CD1c-positive myeloid dendritic cell (primary cell): Measurements from ENCODE around the gene PKMYT1.

ENCODE experiments used
- DNase-seq: peaks from one replicate; pipeline ENCODE4 v3.0.0-alpha.2; 2016; ENCODE audit errors: extremely low spot score

Gene PKMYT1

GRCh38 chr16:2980227-2981176 lies at the start of gene PKMYT1:
Gene PKMYT1, minus strand, starts transcription at chr16:2980446. Its CDS starts 789 bp downstream, at chr16:2979657.
- peak; percentile 98 for DNase-seq

GRCh38 chr16:3029491-3030221 lies 49.4 kb upstream of the PKMYT1 start:
- DNase-seq = peak; percentile 67

- DNase-seq = no peak
Observed at GRCh38 chr16:3028716-3029319, 48.6 kb upstream of the PKMYT1 start.

DNA sequence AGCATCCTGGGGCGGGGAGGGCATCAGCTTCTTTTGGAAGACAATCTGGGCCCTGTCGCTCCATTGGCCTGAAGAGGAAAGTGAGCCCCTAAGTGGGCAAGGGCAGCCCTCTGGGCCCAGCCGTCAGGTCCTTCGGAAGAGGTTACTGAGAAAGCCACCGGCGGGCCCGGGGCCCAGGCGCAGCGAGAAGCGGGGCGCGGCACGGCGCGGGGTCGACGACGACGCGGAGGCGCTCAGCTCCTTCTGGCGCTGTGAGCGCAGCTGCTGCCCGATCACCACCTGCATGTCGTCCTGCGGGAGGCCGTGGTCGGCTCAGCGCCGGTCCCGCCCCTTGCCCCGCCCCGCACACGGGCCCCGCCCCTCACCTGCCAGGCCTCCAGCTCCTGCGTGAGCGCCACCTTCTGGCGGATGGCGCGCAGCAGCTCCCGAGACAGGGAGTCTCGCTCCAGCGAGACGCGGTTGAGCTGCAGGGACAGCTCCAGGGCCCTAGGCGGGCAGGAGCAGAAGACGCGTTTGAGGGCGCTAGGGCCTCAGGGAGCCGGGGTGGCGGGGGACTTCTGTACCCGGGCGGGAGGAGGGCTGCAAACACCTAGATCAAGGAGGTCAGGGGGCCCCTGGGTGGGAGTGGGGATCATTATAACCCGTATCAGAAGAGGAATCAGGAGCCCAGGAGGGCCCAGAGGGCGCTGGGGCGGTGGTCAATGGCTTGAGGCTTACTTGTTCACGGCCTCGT lies 47.9 kb upstream of the PKMYT1 start:
- DNase-seq = peak; percentile 92

DNA sequence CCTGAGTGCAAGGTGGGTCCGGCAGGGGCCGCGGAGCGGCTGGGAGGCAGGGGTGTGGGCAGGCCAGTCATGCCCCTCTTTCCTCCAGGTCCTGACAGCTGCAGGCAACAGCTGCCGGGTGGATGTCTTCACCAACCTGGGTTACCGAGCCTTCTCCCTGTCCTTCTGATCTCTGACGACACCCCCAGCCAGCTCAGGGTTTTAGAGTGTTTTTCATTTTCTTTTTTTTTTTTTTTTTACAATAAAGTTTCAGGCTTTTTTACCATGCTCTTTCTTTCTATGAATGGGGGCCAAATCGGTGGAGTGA lies 47.2 kb upstream of the PKMYT1 start:
- DNase-seq = no peak

DNA sequence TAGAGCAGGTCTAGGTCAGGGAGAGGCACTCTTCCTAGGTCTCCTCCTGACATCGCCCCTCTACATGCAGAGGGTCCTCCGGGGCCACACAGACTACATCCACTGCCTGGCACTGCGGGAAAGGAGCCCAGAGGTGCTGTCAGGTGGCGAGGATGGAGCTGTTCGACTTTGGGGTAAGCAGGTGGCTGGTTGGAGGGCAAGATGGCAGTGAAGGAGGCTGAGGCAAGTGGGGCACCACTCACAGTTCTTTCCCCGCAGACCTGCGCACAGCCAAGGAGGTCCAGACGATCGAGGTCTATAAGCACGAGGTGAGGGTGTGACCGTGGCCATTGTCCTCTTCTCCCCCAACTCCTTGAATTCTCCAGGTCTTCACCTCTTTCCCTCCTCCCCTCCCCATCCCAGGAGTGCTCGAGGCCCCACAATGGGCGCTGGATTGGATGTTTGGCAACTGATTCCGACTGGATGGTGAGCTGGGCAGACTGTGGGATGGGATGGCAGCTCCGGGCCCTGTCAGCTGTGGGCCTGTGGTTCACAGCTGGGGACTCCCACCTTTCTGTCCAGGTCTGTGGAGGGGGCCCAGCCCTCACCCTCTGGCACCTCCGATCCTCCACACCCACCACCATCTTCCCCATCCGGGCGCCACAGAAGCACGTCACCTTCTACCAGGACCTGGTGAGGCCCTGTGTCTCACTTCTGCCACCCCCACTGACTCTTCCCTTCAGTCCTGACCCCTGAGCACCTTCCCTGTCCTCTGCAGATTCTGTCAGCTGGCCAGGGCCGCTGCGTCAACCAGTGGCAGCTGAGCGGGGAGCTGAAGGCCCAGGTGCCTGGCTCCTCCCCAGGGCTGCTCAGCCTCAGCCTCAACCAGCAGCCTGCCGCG lies 46.6 kb upstream of the PKMYT1 start:
- no peak for DNase-seq

GRCh38 chr16:3026003-3026378 lies 45.7 kb upstream of the PKMYT1 start:
- DNase-seq = no peak

GRCh38 chr16:3025032-3026002 lies 45.1 kb upstream of the PKMYT1 start:
- DNase-seq = no peak

DNA sequence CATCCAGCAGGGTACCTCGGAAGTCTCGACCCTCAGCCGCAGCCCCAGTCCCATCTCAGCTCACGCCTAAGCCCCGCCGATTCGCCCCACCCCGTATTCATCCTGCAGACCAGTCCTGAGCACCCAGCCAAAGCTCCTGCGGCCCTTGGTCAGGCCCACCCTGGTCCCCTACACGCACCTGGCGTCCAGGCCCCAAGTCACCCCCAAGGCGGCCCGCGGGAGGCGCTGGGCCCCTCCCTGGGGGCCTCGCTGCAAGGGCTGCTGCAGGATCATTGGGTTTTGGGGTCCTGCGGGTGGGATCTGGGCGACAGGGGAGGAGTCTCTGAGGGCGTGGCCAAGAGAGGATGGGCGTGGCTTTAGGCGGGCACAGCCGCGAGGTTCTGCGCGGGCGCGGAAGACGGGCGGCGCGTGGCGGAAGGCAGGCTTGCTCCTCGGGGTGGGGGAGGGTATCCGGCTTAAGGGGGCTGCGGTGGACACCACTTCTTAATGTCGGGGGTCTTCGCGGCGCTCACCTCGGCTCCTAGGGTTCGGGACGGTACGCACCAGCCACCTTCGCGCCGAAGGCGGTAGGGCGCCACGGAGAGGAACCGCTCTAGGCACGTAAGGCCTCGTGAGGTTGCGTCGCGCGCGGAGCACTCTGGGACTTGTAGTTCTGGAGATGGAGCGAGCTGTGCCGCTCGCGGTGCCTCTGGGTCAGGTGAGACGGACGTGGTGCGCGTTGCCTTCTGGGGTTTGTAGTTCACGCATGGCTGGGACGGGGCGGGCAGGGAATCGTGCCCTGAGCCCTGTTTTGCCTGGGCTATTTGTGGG lies 43.6 kb upstream of the PKMYT1 start, which contains the start of the genes HCFC1R1 and THOC6:
HCFC1R1 (minus strand) TSS at position 274 of the 810 bp plus-strand sequence; CDS start at position 273, 1 bp downstream.
THOC6 (plus strand) TSS at position 367 of the 810 bp plus-strand sequence; CDS start at position 659, 292 bp downstream.
- DNase-seq = peak; percentile 98

DNA sequence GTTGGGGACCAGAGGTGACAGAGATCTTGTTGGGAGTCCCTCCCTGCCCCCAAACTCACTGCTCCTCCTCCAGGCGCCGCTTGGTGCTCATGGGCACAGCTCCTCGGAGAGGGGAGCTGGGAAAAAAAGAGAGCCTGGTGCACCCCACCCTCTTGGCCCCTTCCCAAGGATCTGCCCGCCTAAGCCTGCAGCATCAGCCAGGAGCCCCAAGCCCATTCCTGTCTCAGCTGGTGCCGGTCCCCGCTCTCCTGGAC lies 43.1 kb upstream of the PKMYT1 start:
- no peak for DNase-seq

- peak; percentile 43 for DNase-seq
Observed at GRCh38 chr16:3022684-3023414, 42.6 kb upstream of the PKMYT1 start.

GRCh38 chr16:3022208-3022683 lies 42.0 kb upstream of the PKMYT1 start:
- DNase-seq = peak; percentile 92

DNA sequence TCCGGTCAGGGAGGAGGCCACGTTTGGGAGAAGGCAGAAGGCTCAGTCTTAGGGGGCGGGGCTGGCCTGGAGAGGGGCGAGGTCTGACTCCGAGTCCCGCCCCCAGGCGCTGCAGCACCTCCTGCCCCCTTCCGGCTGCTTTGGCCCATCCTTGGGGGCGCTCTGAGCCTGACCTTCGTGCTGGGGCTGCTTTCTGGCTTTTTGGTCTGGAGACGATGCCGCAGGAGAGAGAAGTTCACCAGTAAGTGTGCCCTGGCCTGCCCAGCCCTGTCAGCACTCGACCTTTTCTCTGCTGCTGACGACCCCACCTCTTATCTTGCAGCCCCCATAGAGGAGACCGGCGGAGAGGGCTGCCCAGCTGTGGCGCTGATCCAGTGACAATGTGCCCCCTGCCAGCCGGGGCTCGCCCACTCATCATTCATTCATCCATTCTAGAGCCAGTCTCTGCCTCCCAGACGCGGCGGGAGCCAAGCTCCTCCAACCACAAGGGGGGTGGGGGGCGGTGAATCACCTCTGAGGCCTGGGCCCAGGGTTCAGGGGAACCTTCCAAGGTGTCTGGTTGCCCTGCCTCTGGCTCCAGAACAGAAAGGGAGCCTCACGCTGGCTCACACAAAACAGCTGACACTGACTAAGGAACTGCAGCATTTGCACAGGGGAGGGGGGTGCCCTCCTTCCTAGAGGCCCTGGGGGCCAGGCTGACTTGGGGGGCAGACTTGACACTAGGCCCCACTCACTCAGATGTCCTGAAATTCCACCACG lies 41.4 kb upstream of the PKMYT1 start:
- DNase-seq = peak; percentile 80

DNA sequence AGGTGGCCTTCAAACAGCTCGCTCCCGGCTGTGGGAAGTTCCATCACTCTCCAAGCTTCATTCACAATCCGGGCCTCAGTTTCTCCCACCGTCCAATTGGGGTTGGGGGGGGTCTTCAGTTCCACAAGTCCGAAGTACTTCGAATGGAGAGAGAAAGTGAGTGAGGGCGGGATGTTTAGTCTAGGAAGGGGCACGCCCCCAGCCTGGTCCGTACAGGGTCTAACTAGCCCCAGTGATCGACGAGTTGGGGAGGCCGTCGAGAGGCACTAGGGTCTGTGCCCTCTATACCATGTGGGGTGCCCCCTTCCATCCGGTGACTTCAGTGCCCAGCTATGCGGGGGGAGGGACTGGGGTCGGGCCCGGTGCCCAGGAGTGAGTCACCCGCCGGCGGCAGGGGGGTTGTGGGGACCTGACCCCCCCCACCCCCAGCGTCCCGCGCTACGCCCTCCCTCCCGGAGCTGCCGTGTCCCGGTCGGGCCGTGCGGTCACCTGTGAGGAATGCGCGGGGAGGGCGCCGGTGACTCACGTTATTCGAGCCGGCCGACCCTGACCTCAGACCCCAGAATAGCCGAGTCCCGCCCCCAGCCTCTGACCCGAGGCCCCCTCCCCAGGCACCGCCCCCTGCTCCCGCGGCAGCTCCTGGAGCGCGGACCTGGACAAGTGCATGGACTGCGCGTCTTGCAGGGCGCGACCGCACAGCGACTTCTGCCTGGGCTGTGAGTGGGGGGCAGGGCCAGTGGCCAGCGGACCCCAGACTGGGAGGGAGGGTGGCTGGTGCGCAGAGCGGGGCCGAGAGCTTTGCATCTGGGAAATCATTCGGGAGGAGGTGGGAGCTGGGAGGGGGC lies 40.6 kb upstream of the PKMYT1 start:
- peak; percentile 55 for DNase-seq

DNA sequence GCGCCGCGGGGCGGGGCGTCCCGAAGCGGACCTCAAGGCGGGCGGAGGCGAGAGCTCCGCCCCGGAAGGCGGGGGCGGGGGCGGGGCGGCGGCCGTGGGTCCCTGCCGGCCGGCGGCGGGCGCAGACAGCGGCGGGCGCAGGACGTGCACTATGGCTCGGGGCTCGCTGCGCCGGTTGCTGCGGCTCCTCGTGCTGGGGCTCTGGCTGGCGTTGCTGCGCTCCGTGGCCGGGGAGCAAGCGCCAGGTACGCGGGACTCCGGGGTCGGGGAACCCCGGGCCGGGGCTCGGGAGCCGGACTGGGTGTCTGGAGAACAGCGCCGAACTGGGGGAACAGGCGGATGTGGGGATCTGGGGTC lies 40.0 kb upstream of the PKMYT1 start, which contains the start of gene TNFRSF12A:
TNFRSF12A (plus strand) TSS at position 122 of the 357 bp plus-strand sequence; CDS start at position 152, 30 bp downstream.
- peak; percentile 93 for DNase-seq

- no peak for DNase-seq
Observed at GRCh38 chr16:3019594-3020246, 39.5 kb upstream of the PKMYT1 start.
